ENCODE data around the gene NAB2. TPM values are rescaled to one million over a fixed set of nuclear protein-coding genes. Genes with fewer than 3 reads are reported as not detected.

The NAB2 gene
- total and polyA plus RNA-seq, 10 of the 15 experiments (the other 5 are each of a cell fraction or from before 2014, with no cell fraction given) = 0.35 to 35.2 (median 15.3) TPM

- TF ChIP-seq MEF2A (IDR thresholded peaks at IDR 0.05; ENCODE audit: insufficient read depth, low read depth, low read length) = peak; percentile 64
- peak; percentile 56 to 82 (median 81) for TF ChIP-seq CTCF (IDR thresholded peaks at IDR 0.05 in 2 of 3, conservative IDR thresholded peaks at IDR 0.05 in 1 of 3; ENCODE audit: control insufficient read depth in 2 of 3, extremely low read depth in 1 of 3, insufficient read depth in 1 of 3, low read depth in 3 of 3, low read length in 3 of 3)
- peak; percentile 40; the same call in 1 of the 2 replicates for TF ChIP-seq TAF1 (IDR thresholded peaks at IDR 0.05; ENCODE audit: borderline replicate concordance, low read depth, low read length)
- no peak for TF ChIP-seq ASH2L (IDR thresholded peaks at IDR 0.05; ENCODE audit: borderline replicate concordance, low read depth)
- TF ChIP-seq HDGF (IDR thresholded peaks at IDR 0.05) = peak; percentile 97
- 0 out of 2 replicates have a peak, but pooled peaks have one; percentile 2 for TF ChIP-seq TCF3 (IDR thresholded peaks at IDR 0.05; ENCODE audit: borderline replicate concordance, insufficient read depth, low read depth, low read length)
- TF ChIP-seq CREM (IDR thresholded peaks at IDR 0.05; ENCODE audit: low read depth) = peak; percentile 49; the same call in 1 of the 2 replicates
- TF ChIP-seq MTA3 (IDR thresholded peaks at IDR 0.05; ENCODE audit: borderline replicate concordance, low read length) = no peak
- peak; percentile 30; the same call in 1 of the 2 replicates for TF ChIP-seq POLR2AphosphoS2 (IDR thresholded peaks at IDR 0.05; ENCODE audit: low read depth, low read length)
- no peak for TF ChIP-seq USF2 (IDR thresholded peaks at IDR 0.05; ENCODE audit: borderline replicate concordance, low read depth, low read length)
- TF ChIP-seq BHLHE40 (IDR thresholded peaks at IDR 0.05; ENCODE audit: borderline replicate concordance in 1 of 2, low read depth in 2 of 2, low read length in 1 of 2) = peak in 1 of 2 experiments; percentile 26; a peak in 2 of 4 replicates
- peak; percentile 32; the same call in 1 of the 2 replicates for TF ChIP-seq BACH1 (IDR thresholded peaks at IDR 0.05; ENCODE audit: borderline replicate concordance)
- peak; percentile 39; the same call in 1 of the 2 replicates for TF ChIP-seq BMI1 (IDR thresholded peaks at IDR 0.05; ENCODE audit: borderline replicate concordance)
- no peak for TF ChIP-seq ZZZ3 (IDR thresholded peaks at IDR 0.05; ENCODE audit: control insufficient read depth, insufficient read length, low read depth)
- TF ChIP-seq JUNB (IDR thresholded peaks at IDR 0.05) = no peak
Measured at GRCh38 chr12:57093415-57094207, 4.7 kb downstream of the NAB2 start (continued).
